ENCODE results near the gene GNG3. TPM values are rescaled to one million over a fixed set of nuclear protein-coding genes. Genes with fewer than 3 reads are reported as not detected.
"Not testable (repeated sequence)": the region's sequence is repeated elsewhere in the genome, so short reads cannot be mapped to it uniquely, and the experiment has no call there.

GNG3 gene
- total RNA-seq, 2 experiments from 2014 or later: not detected

DNA sequence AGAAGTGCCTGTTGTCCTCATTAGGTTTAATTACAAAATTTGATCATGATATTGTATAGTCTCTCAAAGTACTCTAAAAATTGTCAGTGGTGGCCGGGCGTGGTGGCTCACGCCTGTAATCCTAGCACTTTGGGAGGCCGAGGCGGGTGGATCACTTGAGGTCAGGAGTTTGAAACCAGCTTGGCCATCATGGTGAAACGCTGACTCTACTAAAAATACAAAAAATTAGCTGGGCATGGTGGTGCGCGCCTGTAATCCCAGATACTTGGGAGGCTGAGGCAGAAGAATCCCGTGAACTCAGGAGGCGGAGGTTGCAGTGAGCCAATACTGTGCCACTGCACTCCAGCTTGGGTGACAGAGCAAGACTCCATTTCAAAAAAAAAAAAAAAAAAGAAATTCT is 32.1 kb upstream of the GNG3 start:
- DNase-seq; H3K27ac Mint-ChIP-seq; ATAC-seq; H3K4me3 Mint-ChIP-seq; H3K9me3 Mint-ChIP-seq (ENCODE audit: low read depth); H3K27me3 Mint-ChIP-seq: not testable (repeated sequence)
- Mint-ChIP-seq H3K36me3 (peaks cover 34% of the 10 kb centered on the region), H3K4me1 (peaks cover 50% of the 10 kb centered on the region)
- CTCF ChIA-PET: interaction anchor here (1.6 to 3.5 kb wide), 2 partner anchors 10 to 281 kb away, joined by 3 to 15 read pairs; partner anchors contain the start of genes C11orf98 and CSKMT

DNA sequence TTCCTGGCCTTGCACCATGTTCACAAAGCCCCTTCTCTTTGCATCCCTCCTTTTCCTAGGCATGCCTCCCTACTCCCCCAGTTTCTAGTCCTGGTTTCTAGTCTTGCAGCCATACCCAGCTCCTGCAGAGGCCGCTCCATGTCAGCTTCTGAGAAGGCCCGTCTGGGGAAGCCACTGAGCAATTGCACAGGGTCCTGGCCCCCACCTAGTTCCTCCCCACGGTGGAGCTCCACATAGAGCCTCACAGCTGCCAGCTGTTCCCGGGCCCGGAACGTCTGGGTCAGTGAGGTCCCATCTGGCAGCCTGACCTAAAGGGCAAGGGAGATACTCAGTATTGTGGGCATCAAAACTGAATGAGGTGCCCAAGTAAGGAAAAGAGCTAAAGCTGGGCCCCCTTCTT is 30.8 kb upstream of the GNG3 start:
- peaks cover 51% of the 10 kb centered on the region for H3K4me1 Mint-ChIP-seq
- no peaks in the 10 kb centered on the region for H3K9me3 Mint-ChIP-seq (ENCODE audit: low read depth)
- peak overlapping the region; percentile 90 for H3K27ac Mint-ChIP-seq
- CTCF ChIA-PET: interaction anchor here (1.0 to 2.1 kb wide), 6 partner anchors 12 to 282 kb away, joined by 3 to 7 read pairs (median 4); partner anchors contain the start of genes C11orf98, CSKMT, EML3 and ROM1
- no peak overlapping the region for H3K4me3 Mint-ChIP-seq
- ATAC-seq (no peak), DNase-seq (no peak)
- H3K27me3 Mint-ChIP-seq: no peaks in the 10 kb centered on the region
- peaks cover 26% of the 10 kb centered on the region for H3K36me3 Mint-ChIP-seq

DNA sequence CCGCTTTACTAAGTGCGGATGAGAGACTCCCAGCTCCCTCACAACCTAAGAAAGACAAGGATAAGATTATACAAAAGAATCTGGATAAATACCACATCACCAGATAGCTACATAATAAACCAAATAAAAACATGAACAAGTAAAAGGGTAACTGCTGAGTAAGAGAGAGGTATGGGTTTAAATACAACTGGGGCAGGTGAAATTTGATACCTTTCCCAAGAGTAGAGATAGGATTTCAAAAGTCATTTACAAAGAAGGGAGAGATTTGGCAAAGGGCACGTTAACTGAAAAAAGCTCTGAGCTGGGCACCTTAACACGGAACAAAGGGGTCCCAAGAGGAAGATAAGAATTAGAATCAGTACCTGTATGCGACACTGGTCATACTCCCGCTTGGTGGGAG is 30.3 kb upstream of the GNG3 start:
- Mint-ChIP-seq H3K27ac (peak overlapping the region; percentile 90), H3K4me3 (peak overlapping the region; percentile 46), H3K4me1 (peaks cover 50% of the 10 kb centered on the region), H3K36me3 (peaks cover 25% of the 10 kb centered on the region), H3K27me3 (no peaks in the 10 kb centered on the region), H3K9me3 (ENCODE audit: low read depth) (no peaks in the 10 kb centered on the region)
- DNase-seq (no peak), ATAC-seq (no peak)
- CTCF ChIA-PET: interaction anchor here (1.0 to 2.1 kb wide), 5 partner anchors 12 to 204 kb away, joined by 3 to 7 read pairs (median 4); partner anchors contain the start of genes C11orf98, CSKMT, EML3 and ROM1

DNA sequence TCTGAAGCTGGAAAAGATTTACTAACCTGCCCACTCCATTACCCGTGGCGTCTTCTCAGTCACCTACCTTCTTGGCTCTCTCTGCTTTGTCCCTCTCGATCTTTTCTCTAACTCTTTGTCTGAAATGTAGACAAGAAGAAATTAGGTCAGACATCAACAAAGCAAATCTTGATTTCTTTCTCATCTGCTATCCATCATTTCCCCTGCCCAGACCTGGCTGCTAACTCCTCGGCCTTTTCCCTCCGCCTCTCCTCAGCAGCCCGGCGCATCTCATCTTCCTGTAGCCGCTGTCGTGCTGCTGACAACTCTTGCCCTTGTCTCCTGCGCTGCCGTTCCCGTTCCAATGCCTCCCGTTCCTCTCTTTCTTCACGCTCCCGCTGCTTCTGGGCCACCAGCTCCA is 29.8 kb upstream of the GNG3 start:
- Mint-ChIP-seq H3K36me3 (peaks cover 23% of the 10 kb centered on the region), H3K4me1 (peaks cover 44% of the 10 kb centered on the region), H3K9me3 (ENCODE audit: low read depth) (no peaks in the 10 kb centered on the region), H3K27ac (peak overlapping the region; percentile 90), H3K4me3 (peak overlapping the region; percentile 84), H3K27me3 (no peaks in the 10 kb centered on the region)
- CTCF ChIA-PET: interaction anchor here (1.0 to 2.1 kb wide), 3 partner anchors 13 to 184 kb away, joined by 3 to 7 read pairs (median 5); partner anchors contain the start of genes C11orf98, CSKMT, EML3 and ROM1
- ATAC-seq (no peak), DNase-seq (no peak)

DNA sequence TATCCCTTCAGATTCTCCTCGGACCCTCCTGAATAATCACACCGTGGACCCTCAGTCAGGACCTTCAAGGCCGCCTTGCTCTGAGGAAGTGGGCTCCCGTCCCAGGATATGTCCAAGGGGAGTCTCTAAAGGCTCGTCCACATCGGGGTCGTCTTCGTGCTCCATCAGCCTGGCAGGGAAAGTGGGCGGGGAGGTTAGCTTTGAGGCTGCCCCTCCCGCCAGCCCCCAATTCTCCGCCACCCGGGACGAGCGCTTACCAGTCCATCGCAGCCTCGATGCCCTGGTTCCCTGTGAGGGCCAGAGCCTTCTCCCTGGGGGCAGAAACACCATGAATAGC is 29.1 kb upstream of the GNG3 start:
- peak; percentile 3 for ATAC-seq
- peaks cover 22% of the 10 kb centered on the region for H3K36me3 Mint-ChIP-seq
- CTCF ChIA-PET: interaction anchor here (3.7 kb wide), 1 partner anchor 15 kb away, joined by 42 read pairs; no protein-coding TSS in a partner anchor
- no peak for DNase-seq
- no peaks in the 10 kb centered on the region for H3K9me3 Mint-ChIP-seq (ENCODE audit: low read depth)
- H3K4me1 Mint-ChIP-seq: peaks cover 37% of the 10 kb centered on the region
- H3K4me3 Mint-ChIP-seq: peak overlapping the region; percentile 84
- H3K27ac Mint-ChIP-seq: peak overlapping the region; percentile 90
- H3K27me3 Mint-ChIP-seq: no peaks in the 10 kb centered on the region

DNA sequence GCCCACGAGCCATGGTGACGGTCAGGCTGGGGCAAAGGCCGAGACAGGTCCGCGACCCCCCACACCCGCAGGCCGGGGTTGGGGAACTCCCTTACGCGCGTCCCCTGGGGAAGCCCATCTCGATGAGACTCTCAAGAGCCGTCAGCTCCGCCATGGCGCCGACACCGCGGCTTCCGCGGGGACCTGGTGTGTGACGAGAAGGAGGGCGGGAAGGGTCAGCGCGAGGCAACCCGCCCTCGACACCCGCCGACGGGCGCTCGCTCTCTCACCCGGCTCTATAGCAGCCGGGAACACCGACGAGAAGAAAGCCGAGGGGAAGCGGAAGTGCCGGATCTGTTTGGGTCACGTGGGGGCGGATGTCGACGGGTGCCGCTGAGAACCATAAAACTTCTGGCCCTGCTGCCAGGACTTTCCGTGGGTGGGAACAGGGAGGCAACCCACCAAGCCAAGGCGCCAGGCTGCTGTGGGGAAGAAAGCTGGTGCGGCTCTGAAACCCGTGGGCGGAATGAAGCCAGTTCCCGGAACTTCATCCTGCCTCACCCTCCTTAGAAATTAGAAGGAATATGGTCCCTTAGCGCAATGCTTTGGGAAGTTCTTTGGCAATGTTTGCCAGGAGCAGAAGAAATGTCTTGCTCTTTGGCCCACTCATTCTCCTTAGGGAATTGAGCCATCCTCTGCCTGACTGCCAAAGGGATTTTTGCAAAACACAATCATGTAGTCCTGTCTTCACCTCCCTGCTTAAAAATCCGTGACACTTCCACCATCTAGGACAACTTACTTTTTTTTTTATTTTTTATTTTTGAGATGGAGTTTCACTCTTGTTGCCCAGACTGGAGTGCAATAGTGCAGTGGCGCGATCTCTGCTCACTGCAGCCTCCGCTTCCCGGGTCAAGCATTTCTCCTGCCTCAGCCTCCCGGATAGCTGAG is 28.4 kb upstream of the GNG3 start, which contains the start of gene UBXN1:
Gene UBXN1 (minus strand): TSS at position 304 of the 927 bp plus-strand sequence. CDS start 150 bp downstream, at position 154.
- Mint-ChIP-seq H3K4me3 (peak within 1 kb of the TSS; percentile 84), H3K36me3 (peaks cover 20% of the 10 kb centered on the region), H3K4me1 (peaks cover 34% of the 10 kb centered on the region), H3K9me3 (ENCODE audit: low read depth) (no peaks in the 10 kb centered on the region), H3K27me3 (no peaks in the 10 kb centered on the region), H3K27ac (peak within 1 kb of the TSS; percentile 90)
- CTCF ChIA-PET: interaction anchor here (0.6 to 3.7 kb wide), 11 partner anchors 11 to 254 kb away, joined by 3 to 42 read pairs (median 4); partner anchors contain the start of genes C11orf98, CSKMT, EML3 and INTS5
- ATAC-seq (peak; percentile 90), DNase-seq (peak; percentile 89)

DNA sequence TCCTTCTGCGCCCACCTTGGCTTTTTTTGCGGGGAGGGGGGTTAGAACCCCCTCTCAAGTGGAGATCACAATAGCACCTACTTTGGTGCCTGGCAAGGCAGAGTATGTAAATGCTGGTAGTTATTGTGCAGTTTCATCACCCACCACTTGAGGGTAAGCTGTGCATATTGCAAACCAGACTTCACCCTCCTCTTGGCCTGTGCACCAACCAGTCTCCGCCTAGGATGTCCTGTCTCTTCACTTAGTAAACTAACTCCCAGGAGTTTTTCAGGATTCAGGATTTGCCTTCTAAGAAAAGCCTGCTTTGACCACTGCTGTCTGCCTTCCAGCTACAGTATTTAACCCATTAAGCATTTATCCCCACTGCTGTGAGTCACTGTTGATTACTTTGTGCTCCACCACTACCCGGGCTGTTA is 26.6 kb upstream of the GNG3 start:
- Mint-ChIP-seq H3K27ac (peak overlapping the region; percentile 73), H3K4me1 (peaks cover 31% of the 10 kb centered on the region), H3K36me3 (peaks cover 14% of the 10 kb centered on the region), H3K27me3 (no peaks in the 10 kb centered on the region), H3K4me3 (peak overlapping the region; percentile 39), H3K9me3 (ENCODE audit: low read depth) (no peaks in the 10 kb centered on the region)
- CTCF ChIA-PET: interaction anchor here (0.6 to 3.7 kb wide), 26 partner anchors 9 to 266 kb away, joined by 3 to 42 read pairs (median 4); partner anchors contain the start of genes C11orf98, CSKMT, GANAB and LBHD1
- DNase-seq (peak; percentile 62), ATAC-seq (peak; percentile 73)

DNA sequence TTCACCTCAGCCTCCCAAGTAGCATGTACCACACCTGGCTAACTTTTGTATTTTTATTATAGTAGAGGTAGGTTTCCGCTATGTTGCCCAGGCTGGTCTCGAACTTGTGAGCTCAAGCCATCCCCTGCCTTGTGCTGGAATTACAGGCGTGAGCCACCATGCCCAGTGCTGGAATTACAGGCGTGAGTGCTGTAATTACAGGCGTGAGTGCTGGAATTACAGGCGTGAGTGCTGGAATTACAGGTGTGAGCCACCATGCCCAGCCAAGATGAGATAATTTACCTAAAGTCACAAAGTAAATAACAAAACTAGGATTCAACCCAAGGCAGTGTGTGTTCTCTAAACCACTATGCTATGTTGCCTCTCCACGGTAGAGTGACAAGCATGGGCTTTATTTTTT is 25.0 kb upstream of the GNG3 start:
- H3K4me3 Mint-ChIP-seq: no peak overlapping the region

DNA sequence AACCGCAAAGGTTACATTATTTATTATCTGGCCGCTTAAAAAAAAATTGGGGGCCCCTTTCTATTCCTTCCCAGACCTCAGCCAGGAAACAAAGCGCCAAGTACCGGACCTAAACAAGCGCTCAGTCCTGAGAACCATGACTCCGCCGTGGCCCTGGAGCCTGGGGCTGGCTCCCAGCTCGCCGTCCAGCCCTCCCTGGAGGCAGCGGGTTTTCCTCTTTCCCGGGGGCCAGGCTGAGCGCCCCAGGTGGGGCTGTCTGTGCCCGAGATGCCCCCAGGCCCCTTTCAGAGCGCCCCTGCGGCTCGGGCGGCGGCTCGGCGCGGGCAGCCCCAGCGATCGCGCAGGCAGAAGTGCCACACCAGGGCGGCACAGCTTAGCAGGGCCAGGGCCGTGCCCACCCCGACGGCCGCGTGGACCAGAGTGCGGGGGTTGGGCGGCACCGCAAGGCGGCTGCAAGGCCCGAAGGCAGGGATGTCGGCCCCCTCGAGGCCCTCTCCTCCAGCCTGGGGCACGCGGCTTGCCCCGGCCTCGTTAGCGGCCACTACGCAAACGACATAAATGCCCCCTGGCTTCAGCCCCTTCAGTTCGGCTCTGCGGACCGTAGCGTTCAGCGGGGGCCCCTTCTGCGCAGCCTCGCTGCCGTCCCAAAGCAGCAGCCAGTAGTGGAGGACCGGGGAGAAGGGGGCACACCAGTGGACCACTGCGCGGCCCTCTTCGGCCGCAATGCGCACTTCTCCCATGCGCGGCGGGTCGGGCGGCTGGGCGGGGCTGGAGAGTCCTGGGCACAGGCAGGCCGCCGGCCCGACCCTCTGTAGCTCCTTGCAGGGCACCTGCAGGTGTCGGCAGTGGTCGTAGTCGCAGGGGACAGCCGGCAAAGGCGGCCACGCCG is 19.7 kb upstream of the GNG3 start:
- ATAC-seq: no peak

More for the DNA sequence above, 25.0 kb upstream of the GNG3 start:
- CTCF ChIA-PET: interaction anchor here (1.5 to 2.9 kb wide), 3 partner anchors 11 to 258 kb away, joined by 5 to 17 read pairs (median 5); partner anchors contain the start of genes LBHD1 and UQCC3
- no peak for DNase-seq
- H3K9me3 Mint-ChIP-seq (ENCODE audit: low read depth): no peaks in the 10 kb centered on the region
- H3K36me3 Mint-ChIP-seq: peaks cover 4% of the 10 kb centered on the region
- peaks cover 19% of the 10 kb centered on the region for H3K4me1 Mint-ChIP-seq
- no peak overlapping the region for H3K27ac Mint-ChIP-seq
- no peak for ATAC-seq
- peaks cover 5% of the 10 kb centered on the region for H3K27me3 Mint-ChIP-seq

DNA sequence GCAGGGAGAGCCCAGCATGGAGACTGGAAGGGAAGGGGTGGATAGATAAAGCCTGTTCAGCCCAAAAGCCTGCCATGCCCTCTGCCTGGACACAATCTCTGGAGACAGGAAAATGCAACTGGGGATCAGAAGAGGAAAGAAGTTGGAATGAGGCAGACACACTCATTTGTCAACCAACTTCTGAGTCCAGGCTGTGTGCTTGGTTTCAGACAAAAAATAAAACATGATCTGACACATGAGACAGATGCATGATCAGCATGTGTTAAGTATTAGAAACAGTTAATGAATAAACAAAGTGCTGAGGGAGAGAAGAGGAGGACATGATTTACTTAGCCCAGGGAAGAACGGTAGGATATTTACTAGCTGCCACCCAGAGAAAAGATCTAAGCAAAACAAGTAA is 19.0 kb upstream of the GNG3 start:
- no peak overlapping the region for H3K27ac Mint-ChIP-seq
- peaks cover 8% of the 10 kb centered on the region for H3K36me3 Mint-ChIP-seq
- no peak overlapping the region for H3K4me3 Mint-ChIP-seq
- peaks cover 10% of the 10 kb centered on the region for H3K27me3 Mint-ChIP-seq
- CTCF ChIA-PET: interaction anchor here (0.6 to 2.5 kb wide), 3 partner anchors 29 to 264 kb away, joined by 3 to 9 read pairs (median 3); no protein-coding TSS in a partner anchor
- H3K4me1 Mint-ChIP-seq: no peaks in the 10 kb centered on the region
- DNase-seq (no peak), ATAC-seq (no peak)
- H3K9me3 Mint-ChIP-seq (ENCODE audit: low read depth): no peaks in the 10 kb centered on the region

More for the DNA sequence above, 19.7 kb upstream of the GNG3 start:
- DNase-seq: no peak
- H3K27ac Mint-ChIP-seq: no peak overlapping the region
- CTCF ChIA-PET: interaction anchor here (0.6 to 2.5 kb wide), 2 partner anchors 29 to 263 kb away, joined by 3 to 9 read pairs; no protein-coding TSS in a partner anchor
- peaks cover 10% of the 10 kb centered on the region for H3K27me3 Mint-ChIP-seq
- no peaks in the 10 kb centered on the region for H3K4me1 Mint-ChIP-seq
- peaks cover 5% of the 10 kb centered on the region for H3K36me3 Mint-ChIP-seq
- no peaks in the 10 kb centered on the region for H3K9me3 Mint-ChIP-seq (ENCODE audit: low read depth)
- no peak overlapping the region for H3K4me3 Mint-ChIP-seq

DNA sequence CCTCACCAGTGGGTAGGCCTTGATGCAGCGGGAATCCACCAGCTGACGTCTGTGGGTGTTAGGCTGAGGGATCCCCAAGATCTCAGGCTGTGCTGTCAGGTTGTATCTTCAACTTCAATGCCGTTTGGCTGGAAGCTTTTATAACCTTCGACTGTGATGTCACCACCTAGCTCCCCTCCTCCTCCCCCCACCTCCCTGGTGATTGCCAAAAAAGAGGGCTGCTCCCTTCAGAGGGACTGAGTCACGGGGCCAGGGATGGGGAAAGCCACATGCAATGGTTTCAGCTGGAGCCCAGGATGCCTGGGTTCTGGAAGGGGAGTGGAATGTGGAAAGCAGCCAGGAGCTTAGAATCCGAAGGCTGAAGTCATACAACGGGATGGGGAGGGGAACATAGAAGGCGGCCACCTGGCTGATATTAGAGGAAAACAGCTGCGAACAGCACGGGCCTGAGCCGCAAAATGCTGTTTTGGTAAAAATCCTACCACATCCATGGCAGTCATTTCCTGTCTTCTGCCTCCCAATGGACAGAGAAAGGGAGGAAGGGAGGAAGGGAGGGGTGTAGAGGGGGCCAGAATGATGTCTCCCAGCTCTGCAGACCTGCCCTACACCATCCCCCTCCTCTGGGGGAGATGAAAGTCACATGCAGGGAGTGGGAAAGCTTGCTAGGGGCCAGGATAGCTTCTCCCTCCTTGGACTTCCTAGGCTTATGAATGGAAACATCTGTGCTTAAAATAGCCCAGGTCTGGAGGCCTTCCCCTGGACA is 17.9 kb upstream of the GNG3 start, which contains the start of gene LRRN4CL:
Gene LRRN4CL (minus strand): TSS at position 110 of the 763 bp plus-strand sequence. CDS start 1,022 bp downstream, outside the sequence.
- Mint-ChIP-seq H3K27me3 (peaks cover 10% of the 10 kb centered on the region), H3K27ac (no peak within 1 kb of the TSS), H3K4me3 (no peak within 1 kb of the TSS), H3K36me3 (peaks cover 8% of the 10 kb centered on the region), H3K9me3 (ENCODE audit: low read depth) (no peaks in the 10 kb centered on the region), H3K4me1 (peaks cover under 1% of the 10 kb centered on the region)
- ATAC-seq (no peak), DNase-seq (no peak)
- CTCF ChIA-PET: interaction anchor here (1.2 to 5.5 kb wide), 6 partner anchors 9 to 265 kb away, joined by 3 to 44 read pairs (median 4); partner anchors contain the start of genes TUT1 and UQCC3

DNA sequence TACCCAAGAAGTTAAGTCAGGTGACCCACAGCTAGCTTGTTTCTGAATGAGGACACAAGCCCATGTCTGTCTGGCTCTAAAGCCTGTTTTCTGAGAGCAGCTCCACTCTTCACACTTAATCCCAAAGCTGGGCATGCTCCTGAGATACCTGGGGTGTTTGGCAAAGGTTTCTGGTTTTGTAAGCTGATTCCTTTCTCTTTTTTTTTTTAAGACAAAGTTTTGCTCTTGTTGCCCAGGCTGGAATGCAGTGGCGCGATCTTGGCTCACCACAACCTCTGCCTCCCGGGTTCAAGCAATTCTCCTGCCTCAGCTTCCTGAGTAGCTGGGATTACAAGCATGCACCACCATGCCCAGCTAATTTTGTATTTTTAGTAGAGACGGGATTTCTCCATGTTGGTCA is 13.9 kb upstream of the GNG3 start:
- H3K36me3 Mint-ChIP-seq; DNase-seq; H3K9me3 Mint-ChIP-seq (ENCODE audit: low read depth); H3K27me3 Mint-ChIP-seq; H3K4me3 Mint-ChIP-seq; H3K4me1 Mint-ChIP-seq; H3K27ac Mint-ChIP-seq; ATAC-seq: not testable (repeated sequence)
- CTCF ChIA-PET: interaction anchor here (0.6 to 5.5 kb wide), 27 partner anchors 10 to 312 kb away, joined by 3 to 44 read pairs (median 5); partner anchors contain the start of genes C11orf98, CSKMT, EML3 and HNRNPUL2
